HFFc6 (cell line): ENCODE results near the gene NR3C1. TPM values are rescaled to one million over a fixed set of nuclear protein-coding genes. Genes with fewer than 3 reads are reported as not detected.

Source experiments
- DNase-seq: peaks from one replicate; pipeline ENCODE4 v3.0.0-alpha.2; 2018
- H3K27ac Mint-ChIP-seq: 2 replicates; pipeline ENCODE4 v1.8.0; 2020; ENCODE audit warnings: mild to moderate bottlenecking, mixed read lengths
- H3K27me3 Mint-ChIP-seq: 2 replicates; pipeline ENCODE4 v1.8.0; 2021; ENCODE audit warnings: mild to moderate bottlenecking, moderate library complexity, mixed read lengths; ENCODE audit not compliant: insufficient read depth
- H3K36me3 Mint-ChIP-seq: 2 replicates; pipeline ENCODE4 v1.8.0; 2021; ENCODE audit warnings: low read depth, mixed read lengths
- H3K4me1 Mint-ChIP-seq: 2 replicates; pipeline ENCODE4 v1.8.0; 2020; ENCODE audit warnings: low read depth, mixed read lengths
- H3K4me3 Mint-ChIP-seq: 2 replicates; pipeline ENCODE4 v1.8.0; 2020; ENCODE audit warnings: mild to moderate bottlenecking, moderate library complexity, mixed read lengths
- H3K9me3 Mint-ChIP-seq: 2 replicates; pipeline ENCODE4 v1.8.0; 2020; ENCODE audit warnings: mild to moderate bottlenecking, mixed read lengths
- CTCF ChIP-seq: fragments of 200-600 bp; sonication (generic); IDR thresholded peaks from 2 replicates; pipeline ENCODE4 v1.5.0; 2021; ENCODE audit warnings: antibody characterized with exemption, mild to moderate bottlenecking
- total RNA-seq, 6 experiments: library from RNA; stranded (reverse); fragmentation: NEBNext Ultra II Directional; extraction: Animal tissue kit (Norgen Biotek cat#: 25700); gene quantifications; 2 replicates in 1 of 6; 3 replicates in 5 of 6; pipeline ENCODE4 v1.2.3, GENCODE V29; 2021

The NR3C1 gene
- total RNA-seq, 6 experiments from 2014 or later = 61.6 to 86.9 (median 71.5) TPM

GRCh38 chr5:143263272-143263810 is 140.1 kb downstream of the NR3C1 start:
- H3K9me3 Mint-ChIP-seq = peaks cover 17% of the 10 kb centered on the region
- H3K4me3 Mint-ChIP-seq = no peak overlapping the region
- TF ChIP-seq CTCF = no peak
- H3K4me1 Mint-ChIP-seq = peaks cover 49% of the 10 kb centered on the region
- H3K27ac Mint-ChIP-seq = no peak overlapping the region; the same call in 1 of the 2 replicates
- H3K36me3 Mint-ChIP-seq = peaks cover 17% of the 10 kb centered on the region
- no peaks in the 10 kb centered on the region for H3K27me3 Mint-ChIP-seq
- no peak for DNase-seq

GRCh38 chr5:143262393-143263174 is 140.9 kb downstream of the NR3C1 start:
- Mint-ChIP-seq H3K27me3 (no peaks in the 10 kb centered on the region), H3K27ac (peak overlapping the region; percentile 84), H3K4me1 (peaks cover 56% of the 10 kb centered on the region), H3K9me3 (peaks cover 17% of the 10 kb centered on the region), H3K36me3 (peaks cover 16% of the 10 kb centered on the region), H3K4me3 (peak overlapping the region; percentile 5; the same call in 1 of the 2 replicates)
- DNase-seq = peak; percentile 85
- TF ChIP-seq CTCF = no peak

- Mint-ChIP-seq H3K36me3 (peaks cover 14% of the 10 kb centered on the region), H3K9me3 (peaks cover 12% of the 10 kb centered on the region), H3K4me1 (peaks cover 62% of the 10 kb centered on the region), H3K27me3 (no peaks in the 10 kb centered on the region), H3K4me3 (peak overlapping the region; percentile 5; the same call in 1 of the 2 replicates), H3K27ac (peak overlapping the region; percentile 84)
- peak; percentile 68 for DNase-seq
- no peak for TF ChIP-seq CTCF
Observed at GRCh38 chr5:143261748-143262392, 141.6 kb downstream of the NR3C1 start.

GRCh38 chr5:143259254-143259605 is 144.3 kb downstream of the NR3C1 start:
- no peak for DNase-seq
- no peak overlapping the region for H3K4me3 Mint-ChIP-seq
- H3K27me3 Mint-ChIP-seq = no peaks in the 10 kb centered on the region
- peaks cover 6% of the 10 kb centered on the region for H3K9me3 Mint-ChIP-seq
- H3K36me3 Mint-ChIP-seq = peaks cover 4% of the 10 kb centered on the region
- peaks cover 62% of the 10 kb centered on the region for H3K4me1 Mint-ChIP-seq
- H3K27ac Mint-ChIP-seq = no peak overlapping the region
- no peak for TF ChIP-seq CTCF

GRCh38 chr5:143258559-143259253 is 144.8 kb downstream of the NR3C1 start:
- Mint-ChIP-seq H3K9me3 (peaks cover 6% of the 10 kb centered on the region), H3K27me3 (no peaks in the 10 kb centered on the region), H3K36me3 (peaks cover 4% of the 10 kb centered on the region), H3K4me3 (peak overlapping the region; percentile 51), H3K4me1 (peaks cover 62% of the 10 kb centered on the region), H3K27ac (peak overlapping the region; percentile 91)
- peak; percentile 89 for DNase-seq
- TF ChIP-seq CTCF = no peak
